Ascending aorta (tissue), 2 donors: ENCODE data around the gene IL1RAP. TPM values are rescaled to one million over a fixed set of nuclear protein-coding genes. Genes with fewer than 3 reads are reported as not detected.

ENCODE experiments used
- DNase-seq, 2 donors: peaks; one replicate each; pipeline ENCODE4 v3.0.0-alpha.2; 2019; ENCODE audit warnings: low spot score in 2 of 2
- H3K27ac ChIP-seq, 2 donors: fragments of 200-600 bp; sonication (generic); one replicate each; pipeline ENCODE4 v1.5.1; 2016 to 2017; ENCODE audit warnings: mild to moderate bottlenecking in 1 of 2
- H3K27me3 ChIP-seq: fragments of 200-600 bp; sonication (generic); one replicate; pipeline ENCODE4 v1.5.1; 2017
- H3K36me3 ChIP-seq, 2 donors: fragments of 200-600 bp; sonication (generic); one replicate each; pipeline ENCODE4 v1.5.1; 2016
- H3K4me1 ChIP-seq, 2 donors: fragments of 200-600 bp; sonication (generic); one replicate each; pipeline ENCODE4 v1.5.1; 2016 to 2017; ENCODE audit warnings: mild to moderate bottlenecking in 1 of 2
- H3K4me3 ChIP-seq, 2 donors: fragments of 200-600 bp; sonication (generic); one replicate each; pipeline ENCODE4 v1.5.1; 2016 to 2017; ENCODE audit warnings: mild to moderate bottlenecking in 1 of 2
- H3K9me3 ChIP-seq, 2 donors: fragments of 200-600 bp; sonication (generic); one replicate each; pipeline ENCODE4 v1.5.1; 2016
- CTCF ChIP-seq, 3 experiments: fragments of 200-600 bp in 2 of 3; fragments of 450-650 bp in 1 of 3; sonication (generic) in 2 of 3; IDR thresholded peaks; one replicate each; pipeline ENCODE4 v1.5.1; 2016 to 2019; ENCODE audit warnings: antibody characterized with exemption in 3 of 3, mild to moderate bottlenecking in 1 of 3, moderate library complexity in 1 of 3
- intact Hi-C: fragments of 100-400 bp; cut with DNase I; formaldehyde crosslinking; loops from one replicate; pipeline ENCODE4 v1.15.1; 2023
- total RNA-seq: library from RNA; depleted of rRNA; stranded (reverse); fragments of >200 nt; gene quantifications from one replicate; pipeline ENCODE4 v1.1.0, GENCODE V29; 2016

Gene IL1RAP
- total RNA-seq, 1 donor from 2014 or later, result 12.8 TPM

GRCh38 chr3:190696777-190697501 is 183.1 kb downstream of the IL1RAP start:
- intact Hi-C loops, result no loop called here

GRCh38 chr3:190697502-190697830 is 183.6 kb downstream of the IL1RAP start:
- TF ChIP-seq CTCF (IDR thresholded peaks at IDR 0.05), result no peak
- DNase-seq, result no peak
- Histone ChIP-seq H3K27ac (no peak overlapping the region), H3K27me3 (peaks cover 3% of the 10 kb centered on the region), H3K9me3 (no peaks in the 10 kb centered on the region), H3K4me1 (no peaks in the 10 kb centered on the region), H3K36me3 (no peaks in the 10 kb centered on the region), H3K4me3 (no peak overlapping the region)
- intact Hi-C loops, result no loop called here

More at GRCh38 chr3:190696777-190697501, 183.1 kb downstream of the IL1RAP start:
- H3K4me1 ChIP-seq, result no peaks in the 10 kb centered on the region
- H3K4me3 ChIP-seq, result no peak overlapping the region
- no peaks in the 10 kb centered on the region for H3K36me3 ChIP-seq
- H3K27ac ChIP-seq, result no peak overlapping the region
- H3K9me3 ChIP-seq, result no peaks in the 10 kb centered on the region
- peaks cover 3% of the 10 kb centered on the region for H3K27me3 ChIP-seq
- peak in 2 of 3 experiments; percentile 10 to 44 for TF ChIP-seq CTCF (IDR thresholded peaks at IDR 0.05)
- no peak for DNase-seq

- H3K27ac ChIP-seq, result no peak overlapping the region
- H3K27me3 ChIP-seq, result peaks cover 3% of the 10 kb centered on the region
- intact Hi-C loops, result no loop called here
- no peak for DNase-seq
- no peaks in the 10 kb centered on the region for H3K4me1 ChIP-seq
- H3K9me3 ChIP-seq, result no peaks in the 10 kb centered on the region
- no peak overlapping the region for H3K4me3 ChIP-seq
- H3K36me3 ChIP-seq, result no peaks in the 10 kb centered on the region
- no peak for TF ChIP-seq CTCF (IDR thresholded peaks at IDR 0.05)
Measured at GRCh38 chr3:190697901-190698300, 184.0 kb downstream of the IL1RAP start.

- Histone ChIP-seq H3K4me3 (no peak overlapping the region), H3K36me3 (no peaks in the 10 kb centered on the region), H3K27me3 (peaks cover 3% of the 10 kb centered on the region), H3K27ac (no peak overlapping the region), H3K9me3 (no peaks in the 10 kb centered on the region), H3K4me1 (no peaks in the 10 kb centered on the region)
- no peak for TF ChIP-seq CTCF (IDR thresholded peaks at IDR 0.05)
- intact Hi-C loops, result no loop called here
- DNase-seq, result no peak
Measured at GRCh38 chr3:190699776-190700175, 185.9 kb downstream of the IL1RAP start.

- intact Hi-C loops, result no loop called here
- DNase-seq, result no peak
- Histone ChIP-seq H3K36me3 (no peaks in the 10 kb centered on the region), H3K27ac (no peak overlapping the region), H3K4me1 (no peaks in the 10 kb centered on the region), H3K27me3 (peaks cover 3% of the 10 kb centered on the region), H3K4me3 (no peak overlapping the region), H3K9me3 (no peaks in the 10 kb centered on the region)
- peak in 2 of 3 experiments; percentile 12 to 31 for TF ChIP-seq CTCF (IDR thresholded peaks at IDR 0.05)
Measured at GRCh38 chr3:190701096-190701532, 187.2 kb downstream of the IL1RAP start.
